Neural cell (in vitro differentiated cells): ENCODE measurements around the gene CYGB. TPM values are rescaled to one million over a fixed set of nuclear protein-coding genes. Genes with fewer than 3 reads are reported as not detected.

Source experiments
- H2AFZ ChIP-seq: fragments of 200-600, 300-800 bp; sonication (generic), shearing (Covaris generic); 2 replicates; pipeline ENCODE4 v1.6.0; 2014; ENCODE audit warnings: low read depth, mild to moderate bottlenecking, antibody characterized with exemption, low read length, moderate library complexity
- H3F3A ChIP-seq: fragments of 200-600 bp; shearing (Covaris generic); 2 replicates; pipeline ENCODE4 v1.6.1; 2016; ENCODE audit warnings: mild to moderate bottlenecking, moderate library complexity, mixed read lengths, antibody characterized with exemption, low read length; ENCODE audit not compliant: insufficient read depth, poor library complexity, severe bottlenecking
- H3K27ac ChIP-seq: fragments of 200-600, 300-800 bp; sonication (generic), shearing (Covaris generic); 2 replicates; pipeline ENCODE4 v1.5.1; 2014; ENCODE audit warnings: mild to moderate bottlenecking, low read length, moderate library complexity
- H3K27me3 ChIP-seq: fragments of 300-800, 200-600 bp; sonication (generic), shearing (Covaris generic); 2 replicates; pipeline ENCODE4 v1.6.0; 2014; ENCODE audit warnings: mild to moderate bottlenecking, low read depth, low read length, moderate library complexity; ENCODE audit not compliant: insufficient read depth
- H3K36me3 ChIP-seq: fragments of 300-800, 200-600 bp; sonication (generic), shearing (Covaris generic); 2 replicates; pipeline ENCODE4 v1.5.1; 2014; ENCODE audit warnings: mild to moderate bottlenecking, antibody characterized with exemption, low read length, moderate library complexity; ENCODE audit not compliant: insufficient read depth
- H3K4me2 ChIP-seq: fragments of 300-800, 200-600 bp; sonication (generic), shearing (Covaris generic); 2 replicates; pipeline ENCODE4 v1.6.0; 2014; ENCODE audit warnings: mild to moderate bottlenecking, low read length
- H3K4me3 ChIP-seq: fragments of 300-800, 200-600 bp; sonication (generic), shearing (Covaris generic); 2 replicates; pipeline ENCODE4 v1.5.1; 2014; ENCODE audit warnings: mild to moderate bottlenecking, low read length, moderate library complexity
- H3K79me2 ChIP-seq: fragments of 200-600 bp; shearing (Covaris generic); replicated peaks from 2 replicates; pipeline ENCODE4 v1.6.0; 2014; ENCODE audit warnings: mild to moderate bottlenecking, low read length, moderate library complexity; ENCODE audit not compliant: insufficient read depth
- H3K9ac ChIP-seq: fragments of 300-800, 200-600 bp; sonication (generic), shearing (Covaris generic); 2 replicates; pipeline ENCODE4 v1.6.1; 2016; ENCODE audit warnings: mild to moderate bottlenecking, low read length, mixed read lengths
- H3K9me2 ChIP-seq: fragments of 200-600 bp; shearing (Covaris generic); 2 replicates; pipeline ENCODE4 v1.6.1; 2016; ENCODE audit warnings: mild to moderate bottlenecking, low read length, mixed read lengths; ENCODE audit not compliant: insufficient read depth
- H3K9me3 ChIP-seq: fragments of 200-600, 300-800 bp; sonication (generic), shearing (Covaris generic); 2 replicates; pipeline ENCODE4 v1.6.1; 2016; ENCODE audit warnings: mild to moderate bottlenecking, mixed run types, low read length, moderate library complexity, mixed read lengths
- H4K20me1 ChIP-seq: fragments of 200-600 bp; shearing (Covaris generic); 2 replicates; pipeline ENCODE4 v1.6.1; 2016; ENCODE audit warnings: mild to moderate bottlenecking, mixed run types; ENCODE audit not compliant: insufficient read depth
- CTCF ChIP-seq: fragments of 450-650 bp; IDR thresholded peaks from 2 replicates; pipeline ENCODE4 v1.5.1; 2014; ENCODE audit warnings: antibody characterized with exemption, mild to moderate bottlenecking, moderate library complexity; ENCODE audit not compliant: poor library complexity, severe bottlenecking
- EP300 ChIP-seq: fragments of 450-650 bp; conservative IDR thresholded peaks from 2 replicates; pipeline ENCODE4 v1.6.1; 2014; ENCODE audit warnings: antibody characterized with exemption, mild to moderate bottlenecking, moderate library complexity; ENCODE audit not compliant: poor library complexity, severe bottlenecking
- EZH2 ChIP-seq: fragments of 200-600, 300-800 bp; shearing (Covaris generic), sonication (generic); IDR thresholded peaks from 2 replicates; pipeline ENCODE4 v1.6.1; 2014; ENCODE audit warnings: antibody characterized with exemption, low read length, borderline replicate concordance, mild to moderate bottlenecking; ENCODE audit not compliant: insufficient read depth, poor library complexity, severe bottlenecking
- MXI1 ChIP-seq: fragments of 450-650 bp; conservative IDR thresholded peaks from 2 replicates; pipeline ENCODE4 v1.6.1; 2014; ENCODE audit warnings: antibody characterized with exemption, mild to moderate bottlenecking; ENCODE audit not compliant: poor library complexity, severe bottlenecking
- POLR2AphosphoS5 ChIP-seq: IDR thresholded peaks from 2 replicates; pipeline ENCODE4 v1.6.1; 2012
- RAD21 ChIP-seq: fragments of 450-650 bp; conservative IDR thresholded peaks from 2 replicates; pipeline ENCODE4 v1.6.1; 2014; ENCODE audit warnings: antibody characterized with exemption, mild to moderate bottlenecking, moderate library complexity
- REST ChIP-seq: IDR thresholded peaks from 2 replicates; pipeline ENCODE4 v1.6.1; 2012; ENCODE audit warnings: borderline replicate concordance
- SMC3 ChIP-seq: fragments of 450-650 bp; conservative IDR thresholded peaks from 2 replicates; pipeline ENCODE4 v1.6.1; 2014; ENCODE audit warnings: antibody characterized with exemption, mild to moderate bottlenecking, moderate library complexity; ENCODE audit not compliant: poor library complexity
- TAF1 ChIP-seq: IDR thresholded peaks from 2 replicates; pipeline ENCODE4 v1.6.1; 2012; ENCODE audit warnings: low read depth
- polyA plus RNA-seq: library from polyadenylated mRNA; depleted of rRNA; stranded (reverse); fragments of >200 nt; gene quantifications from 2 replicates; pipeline ENCODE4 v1.2.3, GENCODE V29; 2014

CYGB gene
- polyA plus RNA-seq, 1 donor from 2014 or later: 12.9 TPM

- TF ChIP-seq TAF1 (no peak), REST (no peak), SMC3 (no peak), RAD21 (no peak)
- no peak overlapping the region for H3K4me2 ChIP-seq
These were observed 40.4 kb upstream of the CYGB start for GRCh38 chr17:76577876-76578275.

GRCh38 chr17:76576189-76576588 lies 38.7 kb upstream of the CYGB start:
- Histone ChIP-seq H3K27ac (no peak overlapping the region), H3K9ac (no peak overlapping the region), H3K4me3 (no peak overlapping the region), H3K4me2 (no peak overlapping the region), H3K36me3 (no peaks in the 10 kb centered on the region), H3K9me3 (no peaks in the 10 kb centered on the region), H2AFZ (no peak overlapping the region), H3K9me2 (no peaks in the 10 kb centered on the region), H3K79me2 (no peaks in the 10 kb centered on the region), H3F3A (no peaks in the 10 kb centered on the region), H3K27me3 (no peaks in the 10 kb centered on the region), H4K20me1 (no peaks in the 10 kb centered on the region)
- TF ChIP-seq MXI1 (no peak), REST (no peak), EP300 (no peak), TAF1 (no peak), CTCF (no peak), EZH2 (no peak), POLR2AphosphoS5 (no peak), SMC3 (no peak), RAD21 (no peak)

More at GRCh38 chr17:76577876-76578275, 40.4 kb upstream of the CYGB start:
- Histone ChIP-seq H3K27ac (no peak overlapping the region), H2AFZ (no peak overlapping the region), H4K20me1 (no peaks in the 10 kb centered on the region), H3K9me3 (no peaks in the 10 kb centered on the region), H3F3A (no peaks in the 10 kb centered on the region), H3K27me3 (peaks cover 5% of the 10 kb centered on the region), H3K4me3 (no peak overlapping the region), H3K79me2 (no peaks in the 10 kb centered on the region), H3K36me3 (no peaks in the 10 kb centered on the region), H3K9ac (no peak overlapping the region), H3K9me2 (no peaks in the 10 kb centered on the region)
